GM21447 (cell line): ENCODE data around the gene PPP1R12B.
"Not testable (repeated sequence)": the region's sequence is repeated elsewhere in the genome, so short reads cannot be mapped to it uniquely, and the experiment has no call there.

Source experiments
- ATAC-seq: cut with Tn5 transposase; IDR thresholded peaks from one replicate; pipeline ENCODE4 v1.9.1; 2021; ENCODE audit not compliant: unreplicated experiment

PPP1R12B gene

GRCh38 chr1:202577381-202577780, 228.9 kb downstream of the PPP1R12B start:
- no peak for ATAC-seq

- ATAC-seq, result no peak
Observed at GRCh38 chr1:202578001-202578504, 229.6 kb downstream of the PPP1R12B start.

- ATAC-seq, result no peak
Observed at GRCh38 chr1:202578565-202578964, 230.1 kb downstream of the PPP1R12B start.

DNA sequence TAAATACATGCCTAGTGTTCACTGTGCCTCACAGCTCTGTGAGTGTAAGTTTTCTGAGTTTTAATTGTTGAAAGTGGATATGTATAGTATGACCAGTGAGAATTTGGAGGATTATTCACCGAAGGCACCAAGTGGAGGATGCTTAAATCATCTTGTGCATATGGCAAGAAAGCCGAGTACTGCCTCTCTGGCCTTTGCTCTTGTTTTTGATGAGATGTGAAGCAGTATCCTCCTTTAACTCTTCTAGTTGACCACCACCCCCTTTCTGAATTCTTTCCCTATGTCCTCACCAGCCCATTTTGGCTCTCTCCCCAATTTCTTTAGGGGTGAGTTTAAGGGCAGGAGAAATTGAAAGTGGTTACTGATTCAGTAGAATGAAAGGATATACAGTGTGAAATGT, 231.3 kb downstream of the PPP1R12B start:
- no peak for ATAC-seq

DNA sequence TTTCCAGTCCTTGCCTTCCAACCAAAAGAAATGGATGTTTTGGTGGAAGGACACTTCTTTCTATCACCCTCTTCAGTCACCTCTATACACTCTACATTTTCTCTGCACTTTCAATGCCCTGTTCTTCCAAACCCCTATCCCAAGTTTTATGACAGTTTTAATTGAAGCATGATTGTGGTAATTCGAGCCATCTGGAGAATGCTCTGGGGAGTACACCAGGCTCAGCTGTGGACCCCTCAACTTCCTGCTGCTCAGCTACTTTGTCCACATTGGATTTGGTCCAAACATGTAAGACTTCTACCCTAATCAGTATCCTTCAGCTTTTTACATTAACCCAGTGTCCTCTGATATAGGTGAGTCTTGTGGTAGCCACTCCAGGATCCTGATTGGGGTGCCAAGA, 232.1 kb downstream of the PPP1R12B start:
- no peak for ATAC-seq

- ATAC-seq, result not testable (repeated sequence)
Observed at GRCh38 chr1:202582350-202582749, 233.9 kb downstream of the PPP1R12B start.

DNA sequence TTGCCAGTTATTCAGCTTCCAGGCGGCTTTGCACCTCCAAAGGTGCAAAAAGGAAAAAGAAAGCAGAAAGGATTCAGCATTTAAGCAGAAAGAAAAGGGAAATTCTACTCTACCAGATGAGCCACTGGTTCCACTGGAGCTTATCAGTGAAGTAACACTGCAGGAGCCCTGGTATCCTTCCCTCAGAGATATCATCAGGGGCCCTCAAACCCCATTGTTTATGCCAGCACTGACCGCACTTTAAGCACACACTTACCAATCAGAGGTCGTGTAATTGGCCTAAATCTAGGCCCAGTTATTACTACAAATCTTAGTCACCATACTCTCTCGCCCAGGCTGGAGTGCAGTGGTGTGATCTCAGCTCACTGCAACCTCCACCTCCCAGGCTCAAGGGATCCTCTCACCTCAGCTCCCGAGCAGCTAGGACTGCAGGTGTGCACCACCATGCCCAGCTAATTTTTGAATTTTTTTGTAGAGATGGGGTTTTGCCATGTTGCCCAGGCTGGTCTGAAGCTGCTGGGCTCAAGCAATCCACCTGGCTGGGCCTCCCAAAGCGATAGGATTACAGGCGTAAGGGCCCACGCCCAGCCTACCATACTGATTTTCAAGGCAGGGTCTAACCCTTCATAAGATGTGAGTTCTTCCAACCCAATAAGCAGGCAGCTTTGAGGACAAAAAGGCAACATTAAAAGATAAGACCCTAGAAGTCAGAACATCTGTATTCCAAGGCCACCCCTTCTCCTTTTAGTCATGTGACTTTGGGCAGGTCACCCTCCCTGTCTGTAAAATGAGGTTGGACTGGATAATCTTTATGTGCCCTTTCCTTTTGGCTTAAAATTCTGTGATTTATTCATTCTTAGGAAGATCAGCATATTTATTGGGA, 236.4 kb downstream of the PPP1R12B start:
- no peak for ATAC-seq

DNA sequence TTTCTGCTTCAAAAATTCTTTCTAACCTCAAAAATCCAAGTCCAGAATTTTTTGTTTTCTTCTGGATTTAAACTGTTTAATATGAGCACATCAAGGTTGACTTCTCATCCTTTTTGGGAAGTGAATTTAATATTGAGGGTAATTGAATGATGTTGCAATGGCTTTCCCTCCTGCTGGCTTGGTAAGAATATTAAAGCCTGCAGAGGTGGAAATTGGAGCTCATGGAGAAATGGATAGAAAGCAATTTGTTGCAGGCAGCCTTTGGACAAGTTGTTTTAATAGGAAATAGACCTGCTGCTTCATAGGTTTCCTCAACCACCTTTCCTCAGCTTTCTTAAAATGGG, 237.1 kb downstream of the PPP1R12B start:
- no peak for ATAC-seq

- ATAC-seq, result no peak
Observed at GRCh38 chr1:202586018-202586821, 237.7 kb downstream of the PPP1R12B start.

DNA sequence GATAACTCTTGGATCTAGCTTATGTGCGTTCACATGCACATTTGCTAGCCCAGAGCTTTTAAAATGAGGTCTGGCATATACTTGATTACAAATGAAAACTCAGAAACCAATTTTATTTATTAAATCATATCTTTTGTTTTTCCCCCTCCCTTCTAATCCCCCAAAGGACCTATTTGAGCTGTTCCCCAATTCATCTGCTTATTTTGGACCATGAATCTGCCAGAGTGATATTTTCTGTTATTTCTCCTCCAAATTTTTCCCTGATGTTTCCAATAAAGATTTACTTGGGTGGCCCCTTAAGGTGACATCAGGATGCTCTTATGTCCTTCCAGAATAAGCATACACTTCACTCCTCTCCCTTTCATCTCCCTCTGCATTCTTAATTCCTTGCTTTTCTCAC, 238.4 kb downstream of the PPP1R12B start:
- no peak for ATAC-seq

- ATAC-seq, result no peak
Observed at GRCh38 chr1:202587859-202588485, 239.5 kb downstream of the PPP1R12B start.

GRCh38 chr1:202588503-202589189, 240.1 kb downstream of the PPP1R12B start:
- no peak for ATAC-seq

GRCh38 chr1:202589190-202589930, 240.9 kb downstream of the PPP1R12B start:
- ATAC-seq, result no peak

- ATAC-seq, result no peak
Observed at GRCh38 chr1:202590126-202590525, 241.6 kb downstream of the PPP1R12B start.

DNA sequence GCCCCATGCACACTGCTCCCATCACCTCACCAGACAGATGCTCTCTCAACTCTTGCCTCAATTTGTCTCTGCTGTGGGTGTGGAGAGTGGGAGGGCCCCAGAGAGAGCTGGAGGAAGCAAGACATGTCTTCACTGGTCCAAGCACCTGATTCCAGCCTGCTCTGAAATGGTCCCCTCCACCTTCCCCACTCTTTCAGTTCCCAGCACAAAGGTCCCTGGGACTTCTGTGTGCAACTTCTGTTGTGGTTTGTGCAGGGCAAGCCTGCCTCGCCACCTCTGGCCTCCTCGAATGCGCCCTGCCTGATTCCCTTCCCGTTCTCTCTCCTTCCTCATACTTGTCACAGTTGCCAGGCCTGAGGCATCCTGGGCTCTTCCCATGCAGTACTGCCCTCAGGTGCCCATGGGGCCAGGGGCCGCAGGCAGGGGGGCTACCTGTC, 242.5 kb downstream of the PPP1R12B start:
- no peak for ATAC-seq

GRCh38 chr1:202591515-202591914, 243.0 kb downstream of the PPP1R12B start:
- ATAC-seq, result no peak

GRCh38 chr1:202592146-202592545, 243.6 kb downstream of the PPP1R12B start:
- ATAC-seq, result no peak

GRCh38 chr1:202593845-202594244, 245.3 kb downstream of the PPP1R12B start:
- no peak for ATAC-seq

DNA sequence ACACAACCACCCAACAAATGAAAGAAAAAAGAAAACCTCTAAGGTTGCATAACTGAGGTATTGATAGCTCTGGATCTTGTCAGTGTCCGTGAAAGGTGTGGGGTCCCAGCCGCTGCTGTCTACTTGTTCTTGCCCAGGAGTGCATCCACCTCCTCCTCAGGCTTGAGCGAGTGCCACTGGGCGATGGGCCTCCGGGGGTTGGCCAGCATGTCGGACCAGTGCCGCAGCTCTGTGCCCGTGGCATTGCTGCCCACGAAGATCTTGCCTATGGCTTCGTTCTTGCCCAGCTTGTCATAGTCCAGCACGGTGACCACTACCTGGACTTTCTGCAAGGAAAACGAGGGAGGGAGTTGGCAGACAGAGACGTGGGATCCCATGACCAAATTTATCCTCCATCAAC, 248.1 kb downstream of the PPP1R12B start:
- no peak for ATAC-seq

GRCh38 chr1:202597090-202597761, 248.7 kb downstream of the PPP1R12B start:
- ATAC-seq, result no peak
